ENCODE measurements around the gene WEE1.

DNA sequence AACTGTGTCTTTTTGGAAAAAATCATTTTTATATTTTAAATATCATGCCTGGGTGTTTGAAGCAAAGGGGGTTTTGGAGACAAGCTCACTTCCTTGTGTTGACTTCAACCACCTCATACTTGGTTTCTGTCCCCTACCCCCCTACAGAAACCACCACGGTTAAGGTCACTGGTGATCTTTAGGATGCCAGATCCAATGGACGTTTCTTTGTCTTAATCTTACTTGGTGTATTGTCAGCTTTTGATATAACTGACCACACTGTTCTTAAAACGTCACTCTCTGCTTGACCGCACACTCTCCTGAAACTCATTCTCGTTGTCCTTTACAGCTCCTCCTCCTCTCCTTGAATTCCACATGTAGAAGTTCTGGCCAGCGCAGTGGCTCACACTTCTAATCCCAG is 55.6 kb downstream of the WEE1 start:
- TF ChIP-seq EP300 (IDR thresholded peaks at IDR 0.05), result no peak
- TF ChIP-seq CTCF (IDR thresholded peaks at IDR 0.05), result no peak
- no peak for TF ChIP-seq POLR2A (IDR thresholded peaks at IDR 0.05)
